GM08714 (cell line): Measurements from ENCODE around the gene KIAA1671.
"Not testable (repeated sequence)": the region's sequence is repeated elsewhere in the genome, so short reads cannot be mapped to it uniquely, and the experiment has no call there.

Experiments
- H3K4me3 ChIP-seq: fragments of 200-500 bp; sonication (Bioruptor generic); 2 replicates; pipeline ENCODE4 v1.5.1; 2014; ENCODE audit warnings: mild to moderate bottlenecking, low read length, inconsistent platforms
- ZNF274 ChIP-seq: IDR thresholded peaks from 2 replicates; pipeline ENCODE4 v1.6.1; 2012; ENCODE audit warnings: mild to moderate bottlenecking, low read depth, low read length

The KIAA1671 gene

GRCh38 chr22:24951942-24952836 is at the start of gene KIAA1671:
Gene KIAA1671 (plus strand): TSS chr22:24952716. CDS start chr22:25028000, 75,284 bp downstream.
- peak within 1 kb of the TSS; percentile 62 for H3K4me3 ChIP-seq
- TF ChIP-seq ZNF274, result no peak

DNA sequence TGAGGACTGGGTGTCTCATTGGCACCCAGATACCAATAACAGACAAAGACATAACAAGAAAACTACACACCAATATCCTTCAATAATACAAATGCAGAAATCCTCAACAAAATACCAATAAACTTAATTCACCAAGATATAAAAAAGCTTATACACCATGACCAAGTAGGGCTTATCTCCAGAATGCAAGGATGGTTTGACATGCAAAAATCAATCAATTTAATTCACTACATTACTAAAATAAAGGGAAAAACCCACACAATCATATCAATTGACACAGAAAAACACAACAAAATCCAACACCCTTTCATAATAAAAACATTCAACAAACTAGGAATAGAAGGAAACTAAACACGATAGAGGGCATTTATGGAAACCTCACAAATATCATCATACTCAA is 46.6 kb upstream of the KIAA1671 start:
- H3K4me3 ChIP-seq, result no peak overlapping the region
- TF ChIP-seq ZNF274, result no peak

DNA sequence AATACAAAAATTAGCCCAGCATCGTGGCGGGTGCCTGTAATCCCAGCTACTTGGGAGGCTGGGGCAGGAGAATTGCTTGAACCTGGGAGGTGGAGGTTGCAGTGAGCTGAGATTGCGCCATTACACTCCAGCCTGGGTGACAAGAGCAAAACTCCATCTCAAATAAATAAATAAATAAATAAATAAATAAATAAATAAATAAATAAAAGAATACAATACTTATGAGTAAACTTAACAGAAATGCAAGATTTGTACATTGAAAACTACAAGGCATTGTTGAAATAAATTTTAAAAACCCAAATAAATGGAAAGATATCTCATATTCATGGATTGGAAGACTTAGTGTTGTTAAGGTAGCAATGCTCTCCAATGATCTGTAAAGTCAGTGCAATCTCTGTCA is 45.4 kb upstream of the KIAA1671 start:
- H3K4me3 ChIP-seq, result not testable (repeated sequence)

DNA sequence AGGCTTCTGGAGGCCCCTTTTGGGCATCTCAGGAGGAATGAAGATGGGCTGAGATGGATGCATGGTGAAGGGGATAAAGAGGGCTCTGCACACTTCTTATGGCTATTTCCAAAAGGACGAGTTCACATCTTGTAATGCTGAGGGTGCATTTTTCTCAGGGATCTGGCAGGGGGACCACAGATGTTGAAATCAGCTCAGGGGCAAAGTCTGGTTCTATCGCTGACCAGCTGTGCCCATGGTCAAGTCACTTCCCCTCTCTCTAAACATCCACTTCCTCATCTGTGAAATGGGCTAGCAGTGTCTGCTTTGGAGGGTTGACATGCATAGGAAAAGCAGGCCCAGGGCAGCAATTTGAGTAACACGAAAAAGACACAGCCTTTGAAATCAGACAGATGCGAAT is 32.5 kb upstream of the KIAA1671 start:
- TF ChIP-seq ZNF274, result no peak
- H3K4me3 ChIP-seq, result no peak overlapping the region

- H3K4me3 ChIP-seq, result no peak overlapping the region
Observed at GRCh38 chr22:24925586-24926427, 26.7 kb upstream of the KIAA1671 start.

GRCh38 chr22:24926428-24926725 is 26.1 kb upstream of the KIAA1671 start:
- TF ChIP-seq ZNF274, result no peak
- no peak overlapping the region for H3K4me3 ChIP-seq

More at GRCh38 chr22:24925586-24926427, 26.7 kb upstream of the KIAA1671 start:
- no peak for TF ChIP-seq ZNF274

DNA sequence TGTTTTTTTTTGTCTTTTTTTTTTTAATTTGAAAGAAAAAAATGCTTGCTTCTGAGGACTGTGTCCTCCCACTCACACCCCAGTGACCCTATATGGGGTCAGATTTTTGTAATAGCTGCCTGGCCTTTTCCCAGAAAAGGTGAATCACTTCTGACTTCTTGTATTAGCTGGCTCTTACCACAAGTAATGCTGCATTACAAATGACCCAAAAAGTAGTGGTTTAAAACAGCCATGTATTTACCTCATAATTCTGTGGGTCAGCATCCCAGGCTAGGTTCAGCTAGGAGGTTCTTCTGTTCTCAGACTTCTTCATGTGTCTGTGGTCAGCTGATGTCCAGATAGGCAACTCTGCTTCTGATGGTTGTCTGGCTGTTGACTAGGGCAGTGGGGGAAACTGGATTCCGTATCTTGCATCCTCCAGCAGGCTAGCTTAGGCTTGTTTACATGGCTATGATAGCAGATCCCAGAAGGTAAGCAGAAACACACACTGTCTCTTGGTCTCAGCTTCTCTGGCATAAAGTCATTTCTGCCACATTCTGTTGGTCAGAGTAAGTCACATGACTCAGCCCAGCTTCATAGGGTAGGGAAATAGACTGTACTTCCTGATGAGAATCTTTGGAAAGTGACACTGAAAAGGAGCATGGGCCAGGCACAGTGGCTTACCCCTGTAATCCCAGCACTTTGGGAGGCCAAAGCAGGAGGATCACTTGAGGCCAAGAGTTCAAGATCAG is 25.5 kb upstream of the KIAA1671 start:
- H3K4me3 ChIP-seq, result no peak overlapping the region
- no peak for TF ChIP-seq ZNF274

GRCh38 chr22:24928322-24928721 is 24.2 kb upstream of the KIAA1671 start:
- H3K4me3 ChIP-seq, result no peak overlapping the region
- TF ChIP-seq ZNF274, result no peak

- H3K4me3 ChIP-seq, result no peak overlapping the region
- no peak for TF ChIP-seq ZNF274
Observed at GRCh38 chr22:24930678-24931077, 21.8 kb upstream of the KIAA1671 start.

DNA sequence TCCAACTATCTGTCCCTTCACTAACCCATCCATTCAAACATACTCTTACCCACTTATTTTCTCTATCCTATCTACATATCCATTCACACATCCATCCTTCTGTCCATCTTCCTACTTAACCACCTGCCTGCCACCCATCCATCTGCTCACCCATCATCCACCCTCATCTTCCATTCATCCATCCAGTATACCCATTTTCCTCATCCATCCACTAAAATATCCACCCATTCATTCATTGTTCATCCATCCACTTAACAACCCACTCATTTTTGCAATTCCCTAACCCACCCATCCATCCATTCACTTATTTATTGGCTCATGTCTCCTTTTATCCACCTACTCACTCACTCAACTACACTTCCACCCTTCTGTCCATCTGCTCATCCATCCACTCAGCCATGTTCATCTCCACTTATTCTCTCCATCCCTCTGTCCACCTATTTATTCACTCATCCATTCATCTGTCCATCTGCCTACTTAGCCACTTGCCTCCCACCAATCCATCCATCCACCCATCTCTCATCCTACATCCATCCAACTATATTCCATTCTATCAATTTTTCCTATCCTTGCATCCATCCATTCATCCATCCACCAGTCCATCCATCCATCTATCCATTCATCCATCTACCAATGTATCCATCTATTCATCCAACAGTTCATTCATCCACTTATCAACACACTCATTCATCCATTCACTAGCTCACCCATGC is 16.6 kb upstream of the KIAA1671 start:
- H3K4me3 ChIP-seq, result no peak overlapping the region
- TF ChIP-seq ZNF274, result no peak

- no peak for TF ChIP-seq ZNF274
- H3K4me3 ChIP-seq, result no peak overlapping the region
Observed at GRCh38 chr22:24937114-24937513, 15.4 kb upstream of the KIAA1671 start.

DNA sequence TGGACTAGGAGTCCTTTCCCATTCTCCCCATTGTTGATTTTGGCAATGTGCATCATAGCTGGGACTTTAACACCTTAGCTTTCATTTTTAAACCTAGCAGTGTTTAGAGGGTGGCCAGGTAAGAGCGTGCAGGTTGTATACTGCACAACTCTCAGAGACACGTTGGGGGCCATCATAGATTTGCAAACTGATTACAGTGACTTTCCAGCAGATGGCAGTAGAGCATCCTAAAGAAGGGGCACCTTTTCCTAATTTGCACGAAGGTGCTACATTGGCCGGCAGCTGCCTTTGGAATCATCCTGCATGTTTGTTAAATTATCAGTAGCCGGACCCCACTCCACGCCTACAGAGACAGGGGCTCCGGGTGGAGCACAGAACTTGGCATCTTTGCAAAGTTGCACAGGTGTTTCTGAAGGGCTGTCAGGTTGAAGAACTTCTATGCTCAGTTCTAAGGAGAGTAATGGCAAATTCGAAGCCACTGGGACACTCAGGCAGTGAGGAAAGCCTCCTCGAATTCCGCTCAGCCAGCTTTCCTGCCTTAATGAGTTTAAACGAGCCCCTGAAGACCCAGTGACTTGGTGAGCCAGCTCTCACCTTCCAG is 13.7 kb upstream of the KIAA1671 start:
- no peak overlapping the region for H3K4me3 ChIP-seq
- TF ChIP-seq ZNF274, result no peak

GRCh38 chr22:24942301-24942700 is 10.2 kb upstream of the KIAA1671 start:
- no peak overlapping the region for H3K4me3 ChIP-seq
- TF ChIP-seq ZNF274, result no peak
